Fibroblast of villous mesenchyme (primary cell): Measurements from ENCODE around the gene FAM50B. TPM values are rescaled to one million over a fixed set of nuclear protein-coding genes. Genes with fewer than 3 reads are reported as not detected.

Source experiments
- DNase-seq: peaks from one replicate; pipeline ENCODE4 v3.0.0-alpha.2; 2010; ENCODE audit warnings: low read depth
- H3K4me3 ChIP-seq: 2 replicates; pipeline ENCODE4 v1.5.1; 2011; ENCODE audit warnings: low read depth, mild to moderate bottlenecking, low read length
- total RNA-seq: library from RNA; depleted of rRNA; stranded (reverse); fragments of >200 nt; gene quantifications from 2 replicates; pipeline ENCODE4 v1.2.3, GENCODE V29; 2012
- TF ChIP-seq, protein P1 (sequence below): IDR thresholded peaks from 2 replicates; pipeline ENCODE4 v1.5.1; 2012; ENCODE audit warnings: low read depth, mild to moderate bottlenecking, low read length; ENCODE audit not compliant: insufficient read depth

FAM50B gene
- total RNA-seq, 1 donor: 6.0 TPM

DNA sequence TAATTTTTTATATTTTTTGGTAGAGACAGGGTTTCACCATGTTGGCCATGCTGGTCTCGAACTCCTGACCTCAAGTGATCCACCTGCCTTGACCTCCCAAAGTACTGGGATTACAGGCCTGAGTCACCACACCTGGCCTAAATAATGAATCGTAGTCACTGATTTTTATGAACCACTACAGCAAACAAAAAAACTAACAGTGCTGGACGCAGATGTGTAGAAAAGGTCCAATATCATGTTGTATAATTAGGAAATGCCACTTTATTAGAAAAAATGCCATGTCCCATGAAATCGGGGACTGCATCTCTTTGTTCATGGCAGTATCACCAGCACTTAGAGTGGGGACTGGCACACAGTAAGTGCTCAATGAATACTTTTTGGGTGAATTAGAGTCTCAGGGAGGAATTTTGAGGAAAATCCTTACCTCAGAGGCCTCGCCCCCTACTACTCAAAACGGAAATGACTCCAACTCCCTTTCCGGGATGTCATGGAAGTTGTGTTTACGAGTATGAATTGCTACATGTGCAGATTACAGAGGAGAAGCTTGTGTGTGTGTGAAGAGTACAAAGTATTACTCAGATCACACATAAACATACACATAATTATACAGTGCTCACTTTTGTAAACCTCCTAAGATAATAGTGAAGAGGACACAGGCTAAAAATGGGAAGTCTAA, 43.6 kb upstream of the FAM50B start:
- no peak overlapping the region for H3K4me3 ChIP-seq
- peak; percentile 76 for DNase-seq
- TF ChIP-seq, protein P1, sequence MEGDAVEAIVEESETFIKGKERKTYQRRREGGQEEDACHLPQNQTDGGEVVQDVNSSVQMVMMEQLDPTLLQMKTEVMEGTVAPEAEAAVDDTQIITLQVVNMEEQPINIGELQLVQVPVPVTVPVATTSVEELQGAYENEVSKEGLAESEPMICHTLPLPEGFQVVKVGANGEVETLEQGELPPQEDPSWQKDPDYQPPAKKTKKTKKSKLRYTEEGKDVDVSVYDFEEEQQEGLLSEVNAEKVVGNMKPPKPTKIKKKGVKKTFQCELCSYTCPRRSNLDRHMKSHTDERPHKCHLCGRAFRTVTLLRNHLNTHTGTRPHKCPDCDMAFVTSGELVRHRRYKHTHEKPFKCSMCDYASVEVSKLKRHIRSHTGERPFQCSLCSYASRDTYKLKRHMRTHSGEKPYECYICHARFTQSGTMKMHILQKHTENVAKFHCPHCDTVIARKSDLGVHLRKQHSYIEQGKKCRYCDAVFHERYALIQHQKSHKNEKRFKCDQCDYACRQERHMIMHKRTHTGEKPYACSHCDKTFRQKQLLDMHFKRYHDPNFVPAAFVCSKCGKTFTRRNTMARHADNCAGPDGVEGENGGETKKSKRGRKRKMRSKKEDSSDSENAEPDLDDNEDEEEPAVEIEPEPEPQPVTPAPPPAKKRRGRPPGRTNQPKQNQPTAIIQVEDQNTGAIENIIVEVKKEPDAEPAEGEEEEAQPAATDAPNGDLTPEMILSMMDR: no peak

DNA sequence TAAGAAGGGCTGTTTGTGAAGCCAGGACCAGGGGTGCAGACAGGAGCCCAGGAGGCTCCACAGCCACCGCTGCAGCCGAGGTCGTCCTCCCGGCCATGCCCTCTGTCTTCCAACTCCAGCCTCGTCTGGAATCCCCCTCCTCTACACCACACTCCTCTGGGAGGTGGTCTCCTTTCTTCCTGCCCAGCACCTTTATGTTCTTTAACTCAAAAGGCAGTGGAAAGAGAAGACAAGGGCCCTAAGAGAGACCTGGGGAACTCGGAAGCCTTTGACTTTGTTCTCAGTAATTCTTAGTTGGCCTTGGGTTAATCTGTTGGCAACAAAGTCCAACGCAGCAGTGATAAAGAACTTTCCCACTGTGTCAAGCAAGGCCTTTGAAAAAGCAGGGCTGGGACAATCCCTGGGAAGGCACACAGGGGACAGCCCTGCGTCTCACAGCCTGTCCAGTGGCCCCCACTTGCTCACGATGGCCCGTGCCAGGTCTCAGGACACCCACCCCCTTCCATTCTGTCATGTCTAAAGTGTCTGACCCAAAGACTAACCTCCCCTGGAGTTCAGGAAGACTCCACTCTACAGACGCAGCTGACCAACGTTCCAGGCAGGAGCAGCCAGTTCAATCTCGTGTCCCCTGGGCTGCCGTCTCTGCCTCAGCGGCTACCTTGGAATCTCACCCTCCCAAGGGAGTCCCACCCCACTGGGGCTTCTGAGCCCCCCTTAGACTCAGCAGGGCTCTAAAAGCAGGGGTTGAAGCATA, 42.8 kb upstream of the FAM50B start:
- no peak overlapping the region for H3K4me3 ChIP-seq
- TF ChIP-seq, protein P1: no peak
- DNase-seq: no peak

DNA sequence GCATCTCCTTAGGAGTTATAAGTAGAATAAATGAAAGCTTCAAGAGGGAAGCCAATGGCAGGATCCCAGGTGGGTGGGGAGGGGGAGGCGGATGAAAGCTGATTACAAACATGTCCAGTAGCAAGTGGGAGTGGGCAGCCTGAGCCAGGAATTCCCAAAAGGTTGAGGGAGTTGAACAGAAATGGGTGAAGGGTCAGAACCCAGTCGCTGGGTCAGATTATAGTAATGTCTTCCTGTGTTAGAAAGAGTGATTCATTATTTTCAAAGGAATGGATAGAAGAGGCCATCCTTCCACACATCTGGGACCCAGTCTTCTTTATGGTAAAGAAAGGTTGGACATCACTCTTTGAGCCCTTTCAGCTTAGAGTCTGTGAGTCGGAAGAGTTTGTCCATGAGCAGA, 41.0 kb upstream of the FAM50B start:
- TF ChIP-seq, protein P1: no peak
- no peak overlapping the region for H3K4me3 ChIP-seq

DNA sequence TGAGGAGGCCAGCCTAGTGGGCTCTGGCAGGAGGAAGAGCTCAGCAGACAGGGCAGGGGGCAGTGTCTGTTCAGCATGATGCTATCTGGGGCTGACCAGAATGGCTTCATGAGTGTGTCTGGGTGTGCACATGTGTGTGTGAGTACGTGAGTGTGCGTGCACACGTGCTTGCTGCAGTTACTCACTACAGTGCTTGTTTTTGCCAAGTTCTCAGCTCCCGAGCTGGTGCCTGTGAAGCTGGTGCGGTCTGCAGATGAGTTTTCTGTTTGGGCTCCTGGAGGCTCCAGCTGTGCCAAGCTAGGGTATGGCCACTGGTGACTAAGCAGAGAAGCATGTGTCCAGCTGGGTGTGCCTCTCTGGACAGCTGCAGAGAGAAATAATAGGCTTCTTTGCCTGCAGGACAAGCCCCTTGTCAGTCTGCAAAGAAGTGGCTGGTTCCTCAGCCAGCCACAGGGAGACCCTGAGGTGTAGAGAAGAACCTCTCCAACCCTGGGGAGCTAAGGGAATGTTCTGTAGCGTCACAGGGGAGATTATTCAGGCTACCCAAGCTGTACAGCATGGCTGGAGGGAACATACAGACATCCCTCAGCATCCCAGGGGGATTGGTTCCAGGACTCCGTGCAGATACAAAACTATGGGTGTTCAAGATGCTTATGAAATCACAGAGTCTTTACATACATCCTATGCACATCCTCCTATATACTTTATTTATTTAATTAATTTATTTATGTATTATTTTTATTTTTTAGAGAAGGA, 40.2 kb upstream of the FAM50B start:
- no peak overlapping the region for H3K4me3 ChIP-seq
- TF ChIP-seq, protein P1: peak; percentile 20
- peak; percentile 84 for DNase-seq

More for the DNA sequence above, 41.0 kb upstream of the FAM50B start:
- DNase-seq: no peak

DNA sequence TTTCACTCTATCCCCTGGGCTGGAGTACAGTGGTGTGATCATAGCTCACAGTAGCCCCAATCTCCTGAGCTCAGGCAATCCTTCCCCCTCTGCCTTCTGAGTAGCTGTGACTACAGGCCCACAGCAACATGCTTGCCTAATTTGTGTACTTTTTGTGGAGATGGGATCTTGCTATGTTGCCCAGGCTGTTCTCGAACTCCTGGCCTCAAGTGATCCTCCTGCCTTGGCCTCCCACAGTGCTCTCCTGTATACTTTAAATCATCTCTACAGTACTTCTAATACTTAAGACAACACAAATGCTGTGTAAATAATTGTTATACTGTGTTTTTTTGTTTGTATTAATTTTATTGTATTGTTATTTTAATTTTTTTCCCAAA, 39.7 kb upstream of the FAM50B start:
- H3K4me3 ChIP-seq: no peak overlapping the region
- no peak for DNase-seq
- TF ChIP-seq, protein P1: no peak

DNA sequence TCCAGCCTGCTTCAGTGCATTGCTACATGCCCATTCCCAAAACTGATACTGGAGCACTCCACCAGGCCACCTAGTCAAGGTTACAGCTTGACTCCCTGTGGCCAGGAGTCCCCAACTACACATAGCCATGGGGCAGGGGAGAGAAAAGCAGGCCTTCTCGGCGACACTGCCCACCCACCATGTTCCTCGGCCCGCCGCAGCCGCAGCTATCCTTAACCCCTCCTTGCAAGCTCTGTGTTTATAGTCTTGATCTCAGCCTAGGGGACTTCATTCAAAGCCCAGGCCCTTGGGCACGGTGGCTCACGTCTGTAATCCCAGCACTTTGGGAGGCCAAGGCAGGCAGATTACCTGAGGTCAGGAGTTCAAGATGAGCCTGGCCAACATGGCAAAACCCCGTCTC, 39.2 kb upstream of the FAM50B start:
- H3K4me3 ChIP-seq: no peak overlapping the region
- TF ChIP-seq, protein P1: no peak
- DNase-seq: no peak
